ENCODE data around the gene STRN. TPM values are rescaled to one million over a fixed set of nuclear protein-coding genes. Genes with fewer than 3 reads are reported as not detected.

The STRN gene
- total and polyA plus RNA-seq, 4 donors: 3.7 to 35.9 (median 15.7) TPM

- no peak for ATAC-seq (ENCODE audit: insufficient read depth, low FRiP score)
Measured at GRCh38 chr2:36960005-36960675, 6.2 kb downstream of the STRN start.

GRCh38 chr2:36954977-36955607, 11.2 kb downstream of the STRN start:
- peaks cover 0 to 30% (median 5%) of the 10 kb centered on the region in 5 donors for H3K4me1 ChIP-seq (ENCODE audit: control insufficient read depth in 5 of 5, insufficient read depth in 5 of 5, low read length in 5 of 5)

More at GRCh38 chr2:36960005-36960675, 6.2 kb downstream of the STRN start:
- H3K27me3 ChIP-seq (ENCODE audit: control insufficient read depth in 3 of 3, insufficient read depth in 3 of 3, low read length in 2 of 3): no peaks in the 10 kb centered on the region
- WGBS, 2 donors: 85 to 90% methylated on average over 2 of the region's 2 CpGs
- TF ChIP-seq, protein P1, sequence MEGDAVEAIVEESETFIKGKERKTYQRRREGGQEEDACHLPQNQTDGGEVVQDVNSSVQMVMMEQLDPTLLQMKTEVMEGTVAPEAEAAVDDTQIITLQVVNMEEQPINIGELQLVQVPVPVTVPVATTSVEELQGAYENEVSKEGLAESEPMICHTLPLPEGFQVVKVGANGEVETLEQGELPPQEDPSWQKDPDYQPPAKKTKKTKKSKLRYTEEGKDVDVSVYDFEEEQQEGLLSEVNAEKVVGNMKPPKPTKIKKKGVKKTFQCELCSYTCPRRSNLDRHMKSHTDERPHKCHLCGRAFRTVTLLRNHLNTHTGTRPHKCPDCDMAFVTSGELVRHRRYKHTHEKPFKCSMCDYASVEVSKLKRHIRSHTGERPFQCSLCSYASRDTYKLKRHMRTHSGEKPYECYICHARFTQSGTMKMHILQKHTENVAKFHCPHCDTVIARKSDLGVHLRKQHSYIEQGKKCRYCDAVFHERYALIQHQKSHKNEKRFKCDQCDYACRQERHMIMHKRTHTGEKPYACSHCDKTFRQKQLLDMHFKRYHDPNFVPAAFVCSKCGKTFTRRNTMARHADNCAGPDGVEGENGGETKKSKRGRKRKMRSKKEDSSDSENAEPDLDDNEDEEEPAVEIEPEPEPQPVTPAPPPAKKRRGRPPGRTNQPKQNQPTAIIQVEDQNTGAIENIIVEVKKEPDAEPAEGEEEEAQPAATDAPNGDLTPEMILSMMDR (IDR thresholded peaks at IDR 0.05; ENCODE audit: control extremely low read depth, extremely low read depth): no peak
- H3K36me3 ChIP-seq (ENCODE audit: control insufficient read depth in 4 of 4, insufficient read depth in 4 of 4, low read length in 4 of 4): peaks cover 0 to 2% (median 0%) of the 10 kb centered on the region in 4 donors
- H3K4me3 ChIP-seq: no peak overlapping the region
- no peak overlapping the region for H3K9ac ChIP-seq (ENCODE audit: insufficient read depth in 1 of 2, low read length in 2 of 2)
- H3K4me1 ChIP-seq (ENCODE audit: control insufficient read depth in 5 of 5, insufficient read depth in 5 of 5, low read length in 5 of 5): peaks cover 0 to 19% (median 8%) of the 10 kb centered on the region in 5 donors
- no peaks in the 10 kb centered on the region for H3K9me3 ChIP-seq (ENCODE audit: control insufficient read depth in 4 of 4, insufficient read depth in 3 of 4, low read length in 3 of 4)
- H3K27ac ChIP-seq (ENCODE audit: low read depth in 1 of 2, low read length in 1 of 2): no peak overlapping the region
- no peak for DNase-seq

DNA sequence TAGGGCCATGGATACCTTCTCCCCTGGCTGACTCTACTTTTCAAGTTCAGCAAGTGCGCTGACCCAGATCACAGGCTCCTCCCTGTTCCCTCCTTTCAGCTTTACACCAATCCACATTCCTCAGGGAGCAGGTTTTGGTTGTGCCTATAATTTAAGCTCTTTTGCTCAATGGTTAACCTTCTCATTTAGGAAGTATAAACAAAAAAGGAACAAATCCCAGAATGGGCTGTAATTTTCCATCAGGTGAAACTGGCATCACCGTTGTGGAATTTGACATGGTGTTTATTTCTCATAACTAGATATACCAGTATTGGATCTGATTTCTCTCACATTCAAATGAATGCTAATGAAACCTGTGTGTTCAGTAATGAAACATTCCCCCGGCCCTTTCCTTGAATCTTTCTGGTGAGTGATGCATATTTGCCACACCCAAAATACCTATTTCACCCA, 13.6 kb downstream of the STRN start:
- no peaks in the 10 kb centered on the region for H3K9me3 ChIP-seq (ENCODE audit: control insufficient read depth in 4 of 4, insufficient read depth in 3 of 4, low read length in 3 of 4)
- WGBS, 2 donors: 79 to 93% methylated on average over 3 of the region's 3 CpGs
- H3K36me3 ChIP-seq (ENCODE audit: control insufficient read depth in 4 of 4, insufficient read depth in 4 of 4, low read length in 4 of 4): peaks cover 0 to 4% (median 0%) of the 10 kb centered on the region in 4 donors
- ATAC-seq (ENCODE audit: insufficient read depth, low FRiP score): no peak
- no peaks in the 10 kb centered on the region for H3K27me3 ChIP-seq (ENCODE audit: control insufficient read depth in 3 of 3, insufficient read depth in 3 of 3, low read length in 2 of 3)
- peaks cover 0 to 35% (median 5%) of the 10 kb centered on the region in 5 donors for H3K4me1 ChIP-seq (ENCODE audit: control insufficient read depth in 5 of 5, insufficient read depth in 5 of 5, low read length in 5 of 5)
- no peak for DNase-seq
- H3K9ac ChIP-seq (ENCODE audit: insufficient read depth in 1 of 2, low read length in 2 of 2): no peak overlapping the region
- TF ChIP-seq, protein P1 (IDR thresholded peaks at IDR 0.05; ENCODE audit: control extremely low read depth, extremely low read depth): no peak
- no peak overlapping the region for H3K4me3 ChIP-seq
- H3K27ac ChIP-seq (ENCODE audit: low read depth in 1 of 2, low read length in 1 of 2): peak overlapping the region in 1 of 2 donors; percentile 45

More at GRCh38 chr2:36954977-36955607, 11.2 kb downstream of the STRN start:
- no peak for DNase-seq
- TF ChIP-seq, protein P1 (IDR thresholded peaks at IDR 0.05; ENCODE audit: control extremely low read depth, extremely low read depth): no peak
- no peak overlapping the region for H3K4me3 ChIP-seq
- no peak for ATAC-seq (ENCODE audit: insufficient read depth, low FRiP score)
- H3K36me3 ChIP-seq (ENCODE audit: control insufficient read depth in 4 of 4, insufficient read depth in 4 of 4, low read length in 4 of 4): peaks cover 0 to 2% (median 0%) of the 10 kb centered on the region in 4 donors
- H3K9me3 ChIP-seq (ENCODE audit: control insufficient read depth in 4 of 4, insufficient read depth in 3 of 4, low read length in 3 of 4): no peaks in the 10 kb centered on the region
- H3K9ac ChIP-seq (ENCODE audit: insufficient read depth in 1 of 2, low read length in 2 of 2): no peak overlapping the region
- WGBS, 2 donors: 74 to 80% methylated on average over 6 of the region's 6 CpGs
- H3K27me3 ChIP-seq (ENCODE audit: control insufficient read depth in 3 of 3, insufficient read depth in 3 of 3, low read length in 2 of 3): no peaks in the 10 kb centered on the region
- peak overlapping the region in 1 of 2 donors; percentile 53 for H3K27ac ChIP-seq (ENCODE audit: low read depth in 1 of 2, low read length in 1 of 2)

Measured in lung (tissue), 12 donors.